HCT116 (cell line): ENCODE data around the gene RNU11. TPM values are rescaled to one million over a fixed set of nuclear protein-coding genes. Genes with fewer than 3 reads are reported as not detected.
"Not testable (repeated sequence)": the region's sequence is repeated elsewhere in the genome, so short reads cannot be mapped to it uniquely, and the experiment has no call there.

Source experiments
- ATAC-seq: fragments of 200-7000 bp; cut with Tn5 transposase; 2 replicates; pipeline ENCODE4 v1.9.1; 2020; ENCODE audit warnings: mild to moderate bottlenecking, moderate library complexity
- BruUV-seq: library from RNA; stranded (reverse); fragments of 400-500 nt; replicated peaks from 2 replicates; lab custom pipeline; 2021; lab: Mats Ljungman, UMichigan
- CTCF ChIA-PET: fragments of 300-600 bp; sonication (Branson Sonifier 250); formaldehyde crosslinking; loops from one replicate; lab custom pipeline; 2021; ENCODE audit warnings: antibody characterized with exemption; lab: Charles Lee
- POLR2A ChIA-PET: fragments of 300-600, 350-600 bp; sonication (Branson Sonifier 250); formaldehyde crosslinking; loops from one replicate; lab custom pipeline; 2021; ENCODE audit warnings: antibody characterized with exemption; lab: Charles Lee
- RAD21 ChIA-PET, 2 experiments: fragments of 300-600 bp; sonication (Branson Sonifier 250); formaldehyde crosslinking; loops; one replicate each; lab custom pipeline; 2023; ENCODE audit warnings: low total read pairs in 2 of 2; ENCODE audit not compliant: uncharacterized antibody in 2 of 2, unreplicated experiment in 2 of 2, low non-redundant PET in 1 of 2; lab: Charles Lee
- DNase-seq: peaks from one replicate; pipeline ENCODE4 v3.0.0-alpha.2; 2010; ENCODE audit warnings: low read depth, low spot score
- H2AFZ ChIP-seq: fragments of 200-600 bp; shearing (Covaris generic), sonication (generic); 2 replicates; pipeline ENCODE4 v1.6.1; 2017; ENCODE audit warnings: low read depth, mixed run types, mixed read lengths, antibody characterized with exemption, low read length; ENCODE audit not compliant: poor library complexity, severe bottlenecking
- H3K27ac ChIP-seq: 2 replicates; pipeline ENCODE4 v1.5.1; 2012; ENCODE audit warnings: low read depth, low read length
- H3K27me3 ChIP-seq: fragments of 200-600 bp; sonication (generic); 2 replicates; pipeline ENCODE4 v1.6.1; 2016; ENCODE audit warnings: mixed run types, low read length, mixed read lengths; ENCODE audit not compliant: insufficient read depth
- H3K36me3 ChIP-seq, 2 experiments: fragments of 200-500 bp in 1 of 2; fragments of 200-600 bp in 1 of 2; sonication (Bioruptor generic) in 1 of 2; sonication (generic) in 1 of 2; 2 replicates each; pipeline versions ENCODE4 v1.5.1 to v1.6.1; 2014 to 2016; ENCODE audit warnings: low read length in 2 of 2, inconsistent platforms in 1 of 2, mixed read lengths in 1 of 2, mixed run types in 1 of 2; ENCODE audit not compliant: insufficient read depth in 2 of 2, control insufficient read depth in 1 of 2
- H3K4me1 ChIP-seq, 2 experiments: fragments of 200-600 bp in 1 of 2; sonication (generic) in 1 of 2; 2 replicates each; pipeline versions ENCODE4 v1.5.1 to v1.6.1; 2012 to 2017; ENCODE audit warnings: low read length in 2 of 2, inconsistent platforms in 1 of 2, mild to moderate bottlenecking in 1 of 2, mixed read lengths in 1 of 2, mixed run types in 1 of 2, moderate library complexity in 1 of 2; ENCODE audit not compliant: insufficient read depth in 2 of 2, control insufficient read depth in 1 of 2
- H3K4me2 ChIP-seq: fragments of 200-600 bp; sonication (generic); 2 replicates; pipeline ENCODE4 v1.6.1; 2017; ENCODE audit warnings: mixed run types, low read length, mixed read lengths
- H3K4me3 ChIP-seq, 2 experiments: fragments of 200-600 bp in 1 of 2; sonication (generic) in 1 of 2; replicated peaks in 1 of 2; 2 replicates each; pipeline ENCODE4 v1.5.1; 2011 to 2016; ENCODE audit warnings: low read length in 2 of 2, control low read depth in 1 of 2, low read depth in 1 of 2, mild to moderate bottlenecking in 1 of 2, mixed read lengths in 1 of 2, mixed run types in 1 of 2
- H3K79me2 ChIP-seq: fragments of 200-600 bp; sonication (generic); 2 replicates; pipeline ENCODE4 v1.6.1; 2017; ENCODE audit warnings: mild to moderate bottlenecking, mixed run types, low read length, moderate library complexity, mixed read lengths; ENCODE audit not compliant: insufficient read depth
- H3K9ac ChIP-seq: fragments of 200-600 bp; sonication (generic); 2 replicates; pipeline ENCODE4 v1.6.1; 2016; ENCODE audit warnings: low read length, mixed read lengths
- H3K9me2 ChIP-seq: fragments of 200-600 bp; sonication (generic), shearing (Covaris generic); 2 replicates; pipeline ENCODE4 v1.6.1; 2017; ENCODE audit warnings: mixed run types, mild to moderate bottlenecking, moderate library complexity; ENCODE audit not compliant: insufficient read depth
- H3K9me3 ChIP-seq, 2 experiments: fragments of 200-500 bp in 1 of 2; fragments of 200-600 bp in 1 of 2; sonication (Bioruptor generic) in 1 of 2; sonication (generic) in 1 of 2; 2 replicates each; pipeline ENCODE4 v1.6.1; 2014 to 2017; ENCODE audit warnings: low read length in 2 of 2, mixed read lengths in 2 of 2, inconsistent platforms in 1 of 2, low read depth in 1 of 2, mild to moderate bottlenecking in 1 of 2, mixed run types in 1 of 2, moderate library complexity in 1 of 2; ENCODE audit not compliant: control insufficient read depth in 1 of 2, insufficient read depth in 1 of 2
- H4K20me1 ChIP-seq: fragments of 200-600 bp; sonication (generic), shearing (Covaris generic); 2 replicates; pipeline ENCODE4 v1.6.1; 2017; ENCODE audit warnings: mixed run types, mild to moderate bottlenecking, moderate library complexity; ENCODE audit not compliant: insufficient read depth
- CBX3 ChIP-seq: IDR thresholded peaks from 2 replicates; pipeline ENCODE4 v1.6.1; 2012; ENCODE audit warnings: low read depth
- EGR1 ChIP-seq: IDR thresholded peaks from 2 replicates; pipeline ENCODE4 v1.6.1; 2012; ENCODE audit warnings: low read depth
- ELF1 ChIP-seq: IDR thresholded peaks from 2 replicates; pipeline ENCODE4 v1.6.1; 2012; ENCODE audit warnings: low read depth, borderline replicate concordance
- EZH2 ChIP-seq: fragments of 200-600 bp; sonication (generic); IDR thresholded peaks from 2 replicates; pipeline ENCODE4 v1.6.1; 2017; ENCODE audit warnings: antibody characterized with exemption, mixed run types
- FOSL1 ChIP-seq: IDR thresholded peaks from 2 replicates; pipeline ENCODE4 v1.6.1; 2012; ENCODE audit warnings: low read depth
- JUND ChIP-seq: IDR thresholded peaks from 2 replicates; pipeline ENCODE4 v1.6.1; 2012
- POLR2A ChIP-seq: IDR thresholded peaks from 2 replicates; pipeline ENCODE4 v1.7.0; 2011; ENCODE audit warnings: borderline replicate concordance; ENCODE audit not compliant: insufficient read depth, insufficient read length; ENCODE audit errors: extremely low read depth
- RAD21 ChIP-seq: IDR thresholded peaks from 2 replicates; pipeline ENCODE4 v1.6.1; 2012; ENCODE audit warnings: low read depth, mild to moderate bottlenecking
- SP1 ChIP-seq: IDR thresholded peaks from 2 replicates; pipeline ENCODE4 v1.6.1; 2012; ENCODE audit warnings: low read depth
- SRF ChIP-seq: IDR thresholded peaks from 2 replicates; pipeline ENCODE4 v1.6.1; 2012; ENCODE audit warnings: low read depth
- TCF7L2 ChIP-seq: IDR thresholded peaks from 2 replicates; pipeline ENCODE4 v1.7.0; 2011; ENCODE audit warnings: borderline replicate concordance, inconsistent platforms; ENCODE audit not compliant: insufficient read depth, insufficient read length; ENCODE audit errors: extremely low read depth
- YY1 ChIP-seq: IDR thresholded peaks from 2 replicates; pipeline ENCODE4 v1.6.1; 2011; ENCODE audit warnings: low read length, low read depth, moderate library complexity, mild to moderate bottlenecking; ENCODE audit not compliant: insufficient replicate concordance; ENCODE audit errors: extremely low read depth
- ZFX ChIP-seq: fragments of 450-650 bp; IDR thresholded peaks from 2 replicates; pipeline ENCODE4 v1.6.1; 2017
- ZNF274 ChIP-seq: fragments of 200-500 bp; sonication (Bioruptor generic); IDR thresholded peaks from 2 replicates; pipeline ENCODE4 v1.6.1; 2014; ENCODE audit warnings: mild to moderate bottlenecking, low read depth, low read length, inconsistent platforms
- intact Hi-C: fragments of 100-400 bp; cut with micrococcal nuclease; formaldehyde crosslinking; loops from 2 replicates; pipeline ENCODE4 v1.10.0; 2022
- total RNA-seq: library from RNA; stranded (reverse); gene quantifications from one replicate; pipeline ENCODE4 v1.2.1, GENCODE V29; 2021; ENCODE audit not compliant: unreplicated experiment
- TF ChIP-seq, protein P1 (sequence below): IDR thresholded peaks from 2 replicates; pipeline ENCODE4 v1.6.1; 2012; ENCODE audit warnings: low read depth
- TF ChIP-seq, protein P2 (sequence below): IDR thresholded peaks from 2 replicates; pipeline ENCODE4 v1.6.1; 2011; ENCODE audit warnings: mild to moderate bottlenecking, low read length, moderate library complexity; ENCODE audit not compliant: insufficient replicate concordance; ENCODE audit errors: extremely low read depth

The RNU11 gene
- total RNA-seq, 1 experiment from 2014 or later: not detected

DNA sequence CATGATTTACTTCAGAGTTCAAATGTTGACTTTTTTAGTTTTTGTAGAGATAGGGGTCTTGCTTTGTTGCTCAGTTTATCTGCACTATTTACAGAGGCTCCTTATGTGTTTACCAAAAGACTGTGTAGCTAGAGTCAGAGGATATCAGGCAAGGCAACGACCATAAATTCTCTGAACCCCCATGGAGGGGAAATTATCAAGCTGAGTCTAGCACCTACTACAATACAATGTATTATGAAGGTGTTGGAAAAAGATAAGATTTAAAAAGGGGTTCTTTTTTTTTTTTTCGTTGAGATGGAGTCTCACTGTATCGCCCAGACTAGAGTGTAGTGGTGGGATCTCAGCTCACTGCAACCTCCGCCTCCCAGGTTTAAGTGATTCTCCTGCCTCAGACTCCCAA is 36.5 kb downstream of the RNU11 start:
- ChIA-PET CTCF (no interaction called here), POLR2A (interaction anchor here (1.4 kb wide), 1 partner anchor 36 kb away, joined by 3 read pairs; the partner anchor contains the start of gene RNU11), RAD21 (no interaction called here)
- H3K27me3 ChIP-seq: no peaks in the 10 kb centered on the region
- DNase-seq: no peak
- peaks cover 0 to 3% of the 10 kb centered on the region in 2 experiments; a peak in 2 of 4 replicates for H3K36me3 ChIP-seq
- H3K9ac ChIP-seq: no peak overlapping the region
- no peak overlapping the region for H3K4me3 ChIP-seq
- BruUV-seq: no TSS peak
- TF ChIP-seq ZNF274: no peak
- TF ChIP-seq SRF: no peak
- TF ChIP-seq EZH2: no peak
- TF ChIP-seq CBX3: no peak
- TF ChIP-seq ZFX: no peak
- no peak for TF ChIP-seq ELF1
- TF ChIP-seq, protein P1, sequence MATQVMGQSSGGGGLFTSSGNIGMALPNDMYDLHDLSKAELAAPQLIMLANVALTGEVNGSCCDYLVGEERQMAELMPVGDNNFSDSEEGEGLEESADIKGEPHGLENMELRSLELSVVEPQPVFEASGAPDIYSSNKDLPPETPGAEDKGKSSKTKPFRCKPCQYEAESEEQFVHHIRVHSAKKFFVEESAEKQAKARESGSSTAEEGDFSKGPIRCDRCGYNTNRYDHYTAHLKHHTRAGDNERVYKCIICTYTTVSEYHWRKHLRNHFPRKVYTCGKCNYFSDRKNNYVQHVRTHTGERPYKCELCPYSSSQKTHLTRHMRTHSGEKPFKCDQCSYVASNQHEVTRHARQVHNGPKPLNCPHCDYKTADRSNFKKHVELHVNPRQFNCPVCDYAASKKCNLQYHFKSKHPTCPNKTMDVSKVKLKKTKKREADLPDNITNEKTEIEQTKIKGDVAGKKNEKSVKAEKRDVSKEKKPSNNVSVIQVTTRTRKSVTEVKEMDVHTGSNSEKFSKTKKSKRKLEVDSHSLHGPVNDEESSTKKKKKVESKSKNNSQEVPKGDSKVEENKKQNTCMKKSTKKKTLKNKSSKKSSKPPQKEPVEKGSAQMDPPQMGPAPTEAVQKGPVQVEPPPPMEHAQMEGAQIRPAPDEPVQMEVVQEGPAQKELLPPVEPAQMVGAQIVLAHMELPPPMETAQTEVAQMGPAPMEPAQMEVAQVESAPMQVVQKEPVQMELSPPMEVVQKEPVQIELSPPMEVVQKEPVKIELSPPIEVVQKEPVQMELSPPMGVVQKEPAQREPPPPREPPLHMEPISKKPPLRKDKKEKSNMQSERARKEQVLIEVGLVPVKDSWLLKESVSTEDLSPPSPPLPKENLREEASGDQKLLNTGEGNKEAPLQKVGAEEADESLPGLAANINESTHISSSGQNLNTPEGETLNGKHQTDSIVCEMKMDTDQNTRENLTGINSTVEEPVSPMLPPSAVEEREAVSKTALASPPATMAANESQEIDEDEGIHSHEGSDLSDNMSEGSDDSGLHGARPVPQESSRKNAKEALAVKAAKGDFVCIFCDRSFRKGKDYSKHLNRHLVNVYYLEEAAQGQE: no peak
- TF ChIP-seq RAD21: no peak
- no peak for TF ChIP-seq TCF7L2
- TF ChIP-seq YY1: no peak
- TF ChIP-seq, protein P2, sequence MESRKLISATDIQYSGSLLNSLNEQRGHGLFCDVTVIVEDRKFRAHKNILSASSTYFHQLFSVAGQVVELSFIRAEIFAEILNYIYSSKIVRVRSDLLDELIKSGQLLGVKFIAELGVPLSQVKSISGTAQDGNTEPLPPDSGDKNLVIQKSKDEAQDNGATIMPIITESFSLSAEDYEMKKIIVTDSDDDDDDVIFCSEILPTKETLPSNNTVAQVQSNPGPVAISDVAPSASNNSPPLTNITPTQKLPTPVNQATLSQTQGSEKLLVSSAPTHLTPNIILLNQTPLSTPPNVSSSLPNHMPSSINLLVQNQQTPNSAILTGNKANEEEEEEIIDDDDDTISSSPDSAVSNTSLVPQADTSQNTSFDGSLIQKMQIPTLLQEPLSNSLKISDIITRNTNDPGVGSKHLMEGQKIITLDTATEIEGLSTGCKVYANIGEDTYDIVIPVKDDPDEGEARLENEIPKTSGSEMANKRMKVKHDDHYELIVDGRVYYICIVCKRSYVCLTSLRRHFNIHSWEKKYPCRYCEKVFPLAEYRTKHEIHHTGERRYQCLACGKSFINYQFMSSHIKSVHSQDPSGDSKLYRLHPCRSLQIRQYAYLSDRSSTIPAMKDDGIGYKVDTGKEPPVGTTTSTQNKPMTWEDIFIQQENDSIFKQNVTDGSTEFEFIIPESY: no peak
- TF ChIP-seq FOSL1: no peak
- TF ChIP-seq SP1: no peak
- no peak for TF ChIP-seq JUND
- TF ChIP-seq POLR2A: no peak
- TF ChIP-seq EGR1: no peak
- no peak overlapping the region for H3K4me2 ChIP-seq
- ATAC-seq: no peak
- no peaks in the 10 kb centered on the region for H3K9me3 ChIP-seq
- no peaks in the 10 kb centered on the region for H3K9me2 ChIP-seq
- H4K20me1 ChIP-seq: no peaks in the 10 kb centered on the region
- H3K4me1 ChIP-seq: no peaks in the 10 kb centered on the region
- no peaks in the 10 kb centered on the region for H3K79me2 ChIP-seq
- H2AFZ ChIP-seq: no peak overlapping the region
- intact Hi-C loops: no loop called here
- no peak overlapping the region for H3K27ac ChIP-seq

DNA sequence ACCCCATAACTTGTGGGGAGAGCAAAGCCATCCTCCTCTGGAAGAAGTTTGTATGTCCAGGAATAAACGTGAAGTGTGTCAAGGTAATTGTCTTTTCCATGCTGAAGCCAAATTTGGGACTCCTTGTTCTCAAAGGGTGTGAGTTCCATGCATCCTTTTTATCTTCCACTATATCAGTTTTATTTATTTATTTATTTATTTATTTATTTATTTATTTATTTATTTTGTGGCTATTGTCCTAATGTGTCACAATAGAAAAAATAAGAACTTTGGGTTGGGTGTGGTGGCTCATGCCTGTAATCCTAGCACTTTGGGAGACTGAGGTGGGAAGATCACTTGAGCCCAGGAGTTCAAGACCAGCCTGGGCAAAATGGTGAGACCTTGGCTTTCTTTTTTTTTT is 43.2 kb downstream of the RNU11 start:
- H3K4me3 ChIP-seq, POLR2A ChIA-PET, H3K9me3 ChIP-seq, BruUV-seq, H3K9me2 ChIP-seq, H3K4me2 ChIP-seq, RAD21 ChIA-PET, CTCF ChIA-PET, H4K20me1 ChIP-seq, intact Hi-C loops, H2AFZ ChIP-seq, DNase-seq, H3K27ac ChIP-seq, H3K27me3 ChIP-seq, H3K79me2 ChIP-seq, H3K9ac ChIP-seq, ATAC-seq, H3K4me1 ChIP-seq: not testable (repeated sequence)
- H3K36me3 ChIP-seq: peaks cover 7 to 11% of the 10 kb centered on the region in 2 experiments
